NB4 (cell line): ENCODE measurements around the gene UFD1.

ENCODE experiments used
- MYC ChIP-seq: IDR thresholded peaks from 2 replicates; pipeline ENCODE4 v1.6.1; 2011; ENCODE audit warnings: low read depth, low read length
- POLR2A ChIP-seq: IDR thresholded peaks from 2 replicates; pipeline ENCODE4 v1.6.1; 2011; ENCODE audit warnings: mild to moderate bottlenecking; ENCODE audit not compliant: insufficient read length; ENCODE audit errors: extremely low read depth
- TF ChIP-seq, protein P1 (sequence below): IDR thresholded peaks from 2 replicates; pipeline ENCODE4 v1.6.1; 2011; ENCODE audit warnings: low read depth, low read length
- TF ChIP-seq, protein P2 (sequence below): IDR thresholded peaks from one replicate; pipeline ENCODE4 v1.5.1; 2012; ENCODE audit warnings: low read depth, low read length

DNA sequence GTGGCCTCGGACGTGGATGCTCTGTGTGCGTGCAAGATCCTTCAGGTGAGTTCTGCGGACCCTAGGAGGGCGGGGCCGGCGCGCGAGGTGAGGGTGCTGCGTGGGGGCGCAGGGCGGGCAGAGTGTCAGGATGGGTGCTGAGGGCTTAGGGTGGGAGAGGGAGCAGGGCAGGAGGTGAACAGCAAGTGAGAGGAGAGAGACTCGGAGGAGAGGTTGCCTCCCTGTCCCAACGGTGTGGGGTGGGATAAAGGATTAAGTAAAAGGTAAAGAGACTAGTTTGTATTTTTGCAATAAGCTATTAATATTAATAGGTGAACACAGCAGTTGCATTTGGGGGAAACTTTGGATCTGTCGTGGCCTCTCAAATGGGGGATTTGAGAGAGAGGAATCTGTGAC lies 1.2 kb upstream of the UFD1 start:
- TF ChIP-seq, protein P1, sequence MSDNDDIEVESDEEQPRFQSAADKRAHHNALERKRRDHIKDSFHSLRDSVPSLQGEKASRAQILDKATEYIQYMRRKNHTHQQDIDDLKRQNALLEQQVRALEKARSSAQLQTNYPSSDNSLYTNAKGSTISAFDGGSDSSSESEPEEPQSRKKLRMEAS = no peak
- TF ChIP-seq POLR2A (no peak), MYC (no peak)
- TF ChIP-seq, protein P2, sequence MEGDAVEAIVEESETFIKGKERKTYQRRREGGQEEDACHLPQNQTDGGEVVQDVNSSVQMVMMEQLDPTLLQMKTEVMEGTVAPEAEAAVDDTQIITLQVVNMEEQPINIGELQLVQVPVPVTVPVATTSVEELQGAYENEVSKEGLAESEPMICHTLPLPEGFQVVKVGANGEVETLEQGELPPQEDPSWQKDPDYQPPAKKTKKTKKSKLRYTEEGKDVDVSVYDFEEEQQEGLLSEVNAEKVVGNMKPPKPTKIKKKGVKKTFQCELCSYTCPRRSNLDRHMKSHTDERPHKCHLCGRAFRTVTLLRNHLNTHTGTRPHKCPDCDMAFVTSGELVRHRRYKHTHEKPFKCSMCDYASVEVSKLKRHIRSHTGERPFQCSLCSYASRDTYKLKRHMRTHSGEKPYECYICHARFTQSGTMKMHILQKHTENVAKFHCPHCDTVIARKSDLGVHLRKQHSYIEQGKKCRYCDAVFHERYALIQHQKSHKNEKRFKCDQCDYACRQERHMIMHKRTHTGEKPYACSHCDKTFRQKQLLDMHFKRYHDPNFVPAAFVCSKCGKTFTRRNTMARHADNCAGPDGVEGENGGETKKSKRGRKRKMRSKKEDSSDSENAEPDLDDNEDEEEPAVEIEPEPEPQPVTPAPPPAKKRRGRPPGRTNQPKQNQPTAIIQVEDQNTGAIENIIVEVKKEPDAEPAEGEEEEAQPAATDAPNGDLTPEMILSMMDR = no peak
